ENCODE data around the gene DPF3. TPM values are rescaled to one million over a fixed set of nuclear protein-coding genes. Genes with fewer than 3 reads are reported as not detected.

The DPF3 gene
- total RNA-seq, 1 experiment from 2014 or later = 0.31 TPM

- ChIA-PET POLR2A (no interaction called here), CTCF (no interaction called here)
- Mint-ChIP-seq H3K27ac (no peak overlapping the region), H3K36me3 (peaks cover 11% of the 10 kb centered on the region; the same call in 1 of the 2 replicates), H3K27me3 (ENCODE audit: low read depth) (no peaks in the 10 kb centered on the region; the same call in 1 of the 2 replicates), H3K9me3 (peaks cover 23% of the 10 kb centered on the region), H3K4me3 (no peak overlapping the region), H3K4me1 (peaks cover 9% of the 10 kb centered on the region)
- DNase-seq (ENCODE audit: low spot score) = no peak
- TF ChIP-seq ZSCAN18 (CRISPR knock-in tag; IDR thresholded peaks at IDR 0.05) = no peak
- no peak for ATAC-seq
Observed at GRCh38 chr14:72777636-72778035, 116.3 kb downstream of the DPF3 start.

- ChIA-PET CTCF (no interaction called here), POLR2A (no interaction called here)
- H3K36me3 Mint-ChIP-seq = peaks cover 11% of the 10 kb centered on the region; the same call in 1 of the 2 replicates
- H3K9me3 Mint-ChIP-seq = peaks cover 23% of the 10 kb centered on the region
- DNase-seq (ENCODE audit: low spot score) (no peak), ATAC-seq (no peak)
- H3K27ac Mint-ChIP-seq = no peak overlapping the region
- H3K27me3 Mint-ChIP-seq (ENCODE audit: low read depth) = no peaks in the 10 kb centered on the region; the same call in 1 of the 2 replicates
- H3K4me1 Mint-ChIP-seq = peaks cover 12% of the 10 kb centered on the region
- TF ChIP-seq, protein P1, sequence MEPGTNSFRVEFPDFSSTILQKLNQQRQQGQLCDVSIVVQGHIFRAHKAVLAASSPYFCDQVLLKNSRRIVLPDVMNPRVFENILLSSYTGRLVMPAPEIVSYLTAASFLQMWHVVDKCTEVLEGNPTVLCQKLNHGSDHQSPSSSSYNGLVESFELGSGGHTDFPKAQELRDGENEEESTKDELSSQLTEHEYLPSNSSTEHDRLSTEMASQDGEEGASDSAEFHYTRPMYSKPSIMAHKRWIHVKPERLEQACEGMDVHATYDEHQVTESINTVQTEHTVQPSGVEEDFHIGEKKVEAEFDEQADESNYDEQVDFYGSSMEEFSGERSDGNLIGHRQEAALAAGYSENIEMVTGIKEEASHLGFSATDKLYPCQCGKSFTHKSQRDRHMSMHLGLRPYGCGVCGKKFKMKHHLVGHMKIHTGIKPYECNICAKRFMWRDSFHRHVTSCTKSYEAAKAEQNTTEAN (CRISPR knock-in tag; IDR thresholded peaks at IDR 0.05) = no peak
- peak; percentile 50; the same call in 1 of the 2 replicates for TF ChIP-seq GABPB1 (CRISPR knock-in tag; IDR thresholded peaks at IDR 0.05)
- TF ChIP-seq FOXJ3 (CRISPR knock-in tag; IDR thresholded peaks at IDR 0.05; ENCODE audit: borderline replicate concordance) = no peak
- no peak overlapping the region for H3K4me3 Mint-ChIP-seq
Observed at GRCh38 chr14:72776701-72777261, 117.1 kb downstream of the DPF3 start.

- POLR2A ChIA-PET = no interaction called here
- Mint-ChIP-seq H3K9me3 (peaks cover 23% of the 10 kb centered on the region), H3K27ac (no peak overlapping the region), H3K4me1 (peaks cover 15% of the 10 kb centered on the region), H3K36me3 (peaks cover 11% of the 10 kb centered on the region; the same call in 1 of the 2 replicates), H3K4me3 (no peak overlapping the region), H3K27me3 (ENCODE audit: low read depth) (no peaks in the 10 kb centered on the region; the same call in 1 of the 2 replicates)
- no peak for ATAC-seq
- no peak for DNase-seq (ENCODE audit: low spot score)
- CTCF ChIA-PET = no interaction called here
- no peak for TF ChIP-seq PRRX2 (CRISPR knock-in tag; IDR thresholded peaks at IDR 0.05)
- no peak for TF ChIP-seq TEAD1 (CRISPR knock-in tag; IDR thresholded peaks at IDR 0.05)
- no peak for TF ChIP-seq E2F4 (CRISPR knock-in tag; IDR thresholded peaks at IDR 0.05; ENCODE audit: borderline replicate concordance, low read depth)
- TF ChIP-seq HMGA2 (CRISPR knock-in tag; IDR thresholded peaks at IDR 0.05) = no peak
- TF ChIP-seq, protein P2, sequence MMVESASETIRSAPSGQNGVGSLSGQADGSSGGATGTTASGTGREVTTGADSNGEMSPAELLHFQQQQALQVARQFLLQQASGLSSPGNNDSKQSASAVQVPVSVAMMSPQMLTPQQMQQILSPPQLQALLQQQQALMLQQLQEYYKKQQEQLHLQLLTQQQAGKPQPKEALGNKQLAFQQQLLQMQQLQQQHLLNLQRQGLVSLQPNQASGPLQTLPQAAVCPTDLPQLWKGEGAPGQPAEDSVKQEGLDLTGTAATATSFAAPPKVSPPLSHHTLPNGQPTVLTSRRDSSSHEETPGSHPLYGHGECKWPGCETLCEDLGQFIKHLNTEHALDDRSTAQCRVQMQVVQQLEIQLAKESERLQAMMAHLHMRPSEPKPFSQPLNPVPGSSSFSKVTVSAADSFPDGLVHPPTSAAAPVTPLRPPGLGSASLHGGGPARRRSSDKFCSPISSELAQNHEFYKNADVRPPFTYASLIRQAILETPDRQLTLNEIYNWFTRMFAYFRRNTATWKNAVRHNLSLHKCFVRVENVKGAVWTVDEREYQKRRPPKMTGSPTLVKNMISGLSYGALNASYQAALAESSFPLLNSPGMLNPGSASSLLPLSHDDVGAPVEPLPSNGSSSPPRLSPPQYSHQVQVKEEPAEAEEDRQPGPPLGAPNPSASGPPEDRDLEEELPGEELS (CRISPR knock-in tag; IDR thresholded peaks at IDR 0.05) = no peak
- no peak for TF ChIP-seq ZNF416 (CRISPR knock-in tag; IDR thresholded peaks at IDR 0.05)
- TF ChIP-seq, protein P3, sequence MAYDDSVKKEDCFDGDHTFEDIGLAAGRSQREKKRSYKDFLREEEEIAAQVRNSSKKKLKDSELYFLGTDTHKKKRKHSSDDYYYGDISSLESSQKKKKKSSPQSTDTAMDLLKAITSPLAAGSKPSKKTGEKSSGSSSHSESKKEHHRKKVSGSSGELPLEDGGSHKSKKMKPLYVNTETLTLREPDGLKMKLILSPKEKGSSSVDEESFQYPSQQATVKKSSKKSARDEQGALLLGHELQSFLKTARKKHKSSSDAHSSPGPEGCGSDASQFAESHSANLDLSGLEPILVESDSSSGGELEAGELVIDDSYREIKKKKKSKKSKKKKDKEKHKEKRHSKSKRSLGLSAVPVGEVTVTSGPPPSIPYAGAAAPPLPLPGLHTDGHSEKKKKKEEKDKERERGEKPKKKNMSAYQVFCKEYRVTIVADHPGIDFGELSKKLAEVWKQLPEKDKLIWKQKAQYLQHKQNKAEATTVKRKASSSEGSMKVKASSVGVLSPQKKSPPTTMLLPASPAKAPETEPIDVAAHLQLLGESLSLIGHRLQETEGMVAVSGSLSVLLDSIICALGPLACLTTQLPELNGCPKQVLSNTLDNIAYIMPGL (CRISPR knock-in tag; IDR thresholded peaks at IDR 0.05) = no peak
- TF ChIP-seq ZSCAN18 (CRISPR knock-in tag; IDR thresholded peaks at IDR 0.05) = no peak
- TF ChIP-seq NFATC4 (CRISPR knock-in tag; IDR thresholded peaks at IDR 0.05) = no peak
- TF ChIP-seq NR3C1 (CRISPR knock-in tag; conservative IDR thresholded peaks at IDR 0.05; ENCODE audit: low read depth) = no peak
Observed at GRCh38 chr14:72775923-72776554, 117.9 kb downstream of the DPF3 start.
